B cell (primary cell): Measurements from ENCODE around the gene ZNF592. TPM values are rescaled to one million over a fixed set of nuclear protein-coding genes. Genes with fewer than 3 reads are reported as not detected.

Source experiments
- ATAC-seq: fragments of 200-7000 bp; cut with Tn5 transposase; one replicate; pipeline ENCODE4 v1.10.0; 2021; ENCODE audit warnings: low read depth, mild to moderate bottlenecking, moderate number of reproducible peaks, moderate library complexity
- CTCF ChIA-PET: fragments of 350-600 bp; sonication (Branson Sonifier 250); formaldehyde crosslinking; loops from one replicate; lab custom pipeline; 2021; ENCODE audit warnings: antibody characterized with exemption, inconsistent platforms; lab: Charles Lee
- POLR2A ChIA-PET: fragments of 350-600 bp; sonication (Branson Sonifier 250); formaldehyde crosslinking; loops from one replicate; lab custom pipeline; 2021; ENCODE audit warnings: antibody characterized with exemption; lab: Charles Lee
- DNase-seq: peaks from one replicate; pipeline ENCODE4 v3.0.0; 2013
- H2AFZ ChIP-seq: 2 replicates; pipeline ENCODE4 v1.6.1; 2012; ENCODE audit warnings: mild to moderate bottlenecking, low read depth, low read length; ENCODE audit not compliant: insufficient read depth, poor library complexity, severe bottlenecking
- H3K27ac ChIP-seq, 2 donors: 1 replicate in 1 of 2; 2 replicates in 1 of 2; pipeline ENCODE4 v1.5.1; 2012 to 2013; ENCODE audit warnings: low read length in 2 of 2, mild to moderate bottlenecking in 2 of 2, moderate library complexity in 1 of 2
- H3K27me3 ChIP-seq, 4 experiments: fragments of 200-600 bp in 1 of 4; sonication (generic) in 1 of 4; replicated peaks in 1 of 4; 1 replicate in 2 of 4; 2 replicates in 2 of 4; pipeline versions ENCODE4 v1.6.1 to v1.7.0; 2013 to 2016; ENCODE audit warnings: low read length in 3 of 4, mild to moderate bottlenecking in 2 of 4, mixed read lengths in 1 of 4, moderate library complexity in 1 of 4; ENCODE audit not compliant: insufficient read depth in 4 of 4, control insufficient read depth in 3 of 4; ENCODE audit errors: control extremely low read depth in 1 of 4
- H3K36me3 ChIP-seq, 2 experiments: replicated peaks in 1 of 2; 1 replicate in 1 of 2; 2 replicates in 1 of 2; pipeline versions ENCODE4 v1.6.1 to v1.7.1; 2013; ENCODE audit warnings: low read length in 1 of 2; ENCODE audit not compliant: insufficient read depth in 2 of 2, control insufficient read depth in 1 of 2; ENCODE audit errors: control extremely low read depth in 1 of 2, extremely low read depth in 1 of 2
- H3K4me1 ChIP-seq, 2 donors: fragments of 200-600 bp in 1 of 2; sonication (generic) in 1 of 2; 1 replicate in 1 of 2; 2 replicates in 1 of 2; pipeline versions ENCODE4 v1.5.1 to v1.6.1; 2013 to 2017; ENCODE audit warnings: low read length in 2 of 2; ENCODE audit not compliant: control insufficient read depth in 2 of 2, insufficient read depth in 2 of 2
- H3K4me2 ChIP-seq: replicated peaks from 2 replicates; pipeline ENCODE3; 2012; ENCODE audit warnings: mild to moderate bottlenecking, low read depth, low read length; ENCODE audit not compliant: poor library complexity, severe bottlenecking
- H3K4me3 ChIP-seq, 5 experiments: fragments of 200-600 bp in 1 of 5; sonication (generic) in 1 of 5; 1 replicate in 3 of 5; 2 replicates in 2 of 5; pipeline versions ENCODE4 v1.5.1 to v1.7.0; 2011 to 2016; ENCODE audit warnings: low read length in 4 of 5, mild to moderate bottlenecking in 4 of 5, low read depth in 2 of 5, control low read depth in 1 of 5, moderate library complexity in 1 of 5; ENCODE audit not compliant: insufficient read depth in 1 of 5; ENCODE audit errors: control extremely low read depth in 1 of 5, extremely low read depth in 1 of 5
- H3K79me2 ChIP-seq: fragments of 200-600 bp; sonication (generic); one replicate; pipeline ENCODE4 v1.6.0; 2016; ENCODE audit warnings: low read length; ENCODE audit not compliant: control insufficient read depth, insufficient read depth
- H3K9ac ChIP-seq: fragments of 200-600 bp; sonication (generic); 2 replicates; pipeline ENCODE4 v1.6.1; 2017; ENCODE audit warnings: mild to moderate bottlenecking, low read length, moderate library complexity
- H3K9me3 ChIP-seq, 3 donors: one replicate each; pipeline versions ENCODE4 v1.6.1 to v1.7.1; 2013; ENCODE audit warnings: low read length in 2 of 3; ENCODE audit not compliant: control insufficient read depth in 2 of 3, insufficient read depth in 1 of 3; ENCODE audit errors: control extremely low read depth in 1 of 3
- H4K20me1 ChIP-seq: 2 replicates; pipeline ENCODE4 v1.6.0; 2012; ENCODE audit warnings: mild to moderate bottlenecking, low read length; ENCODE audit not compliant: insufficient read depth, control insufficient read depth, poor library complexity, severe bottlenecking
- H3K27ac Mint-ChIP-seq: one replicate; pipeline ENCODE4 v1.8.0; 2021; ENCODE audit warnings: mixed read lengths
- H3K27me3 Mint-ChIP-seq: one replicate; pipeline ENCODE4 v1.8.0; 2021; ENCODE audit warnings: mixed read lengths
- H3K4me1 Mint-ChIP-seq: one replicate; pipeline ENCODE4 v1.8.0; 2021; ENCODE audit warnings: mixed read lengths
- H3K4me3 Mint-ChIP-seq: one replicate; pipeline ENCODE4 v1.8.0; 2021; ENCODE audit warnings: mixed read lengths
- H3K9me3 Mint-ChIP-seq: one replicate; pipeline ENCODE4 v1.8.0; 2022; ENCODE audit warnings: mixed read lengths; ENCODE audit not compliant: insufficient read depth
- CTCF ChIP-seq: fragments of 200-600 bp; IDR thresholded peaks from one replicate; pipeline ENCODE4 v1.8.0; 2022; ENCODE audit warnings: antibody characterized with exemption, mild to moderate bottlenecking
- EZH2 ChIP-seq: IDR thresholded peaks from 2 replicates; pipeline ENCODE4 v1.6.1; 2012; ENCODE audit warnings: borderline replicate concordance, low read depth, mild to moderate bottlenecking, moderate library complexity, low read length; ENCODE audit not compliant: insufficient read depth, poor library complexity, severe bottlenecking
- WGBS: methylation state at CpG from one replicate; pipeline ENCODE4 v1.1.5; 2013; ENCODE audit warnings: missing lambda C conversion rate; ENCODE audit not compliant: insufficient coverage; 5-methylcytosine and 5-hydroxymethylcytosine counted together
- intact Hi-C: fragments of 100-400 bp; cut with micrococcal nuclease; formaldehyde crosslinking; loops from one replicate; pipeline ENCODE4 v1.10.0; 2022
- polyA plus RNA-seq: library from polyadenylated mRNA; depleted of rRNA; stranded (reverse); fragments of >200 nt; gene quantifications from 2 replicates; pipeline ENCODE4 v1.2.3, GENCODE V29; 2012
- total RNA-seq, 2 donors: library from RNA; stranded (reverse); fragments of 120-200 nt in 1 of 2; gene quantifications; 1 replicate in 1 of 2; 2 replicates in 1 of 2; pipeline versions ENCODE4 v1.2.3 to v1.2.4, GENCODE V29; 2013 to 2022

ZNF592 gene
- total and polyA plus RNA-seq, 2 donors (not counting 1 experiment from before 2014, with no cell fraction given): 35.8 to 64.4 TPM

- Mint-ChIP-seq H3K4me1 (no peaks in the 10 kb centered on the region), H3K4me3 (no peak overlapping the region)
- POLR2A ChIA-PET: no interaction called here
Observed at GRCh38 chr15:84832448-84833040, 84.2 kb downstream of the ZNF592 start.

More at GRCh38 chr15:84832448-84833040, 84.2 kb downstream of the ZNF592 start:
- no peak for TF ChIP-seq EZH2
- TF ChIP-seq CTCF: no peak
- H3K27ac ChIP-seq: no peak overlapping the region
- intact Hi-C loops: no loop called here
- no peaks in the 10 kb centered on the region for H3K27me3 ChIP-seq
- H3K9ac ChIP-seq: no peak overlapping the region
- H2AFZ ChIP-seq: no peak overlapping the region
- no peaks in the 10 kb centered on the region for H3K79me2 ChIP-seq
- Mint-ChIP-seq H3K27me3 (peaks cover 23% of the 10 kb centered on the region), H3K9me3 (no peaks in the 10 kb centered on the region), H3K27ac (no peak overlapping the region)
- H3K4me1 ChIP-seq: no peaks in the 10 kb centered on the region
- H3K4me2 ChIP-seq: no peak overlapping the region
- ATAC-seq: no peak
- WGBS: 85% methylated on average over 2 of the region's 2 CpGs
- DNase-seq: no peak
- no peak overlapping the region for H3K4me3 ChIP-seq
- no peaks in the 10 kb centered on the region for H3K9me3 ChIP-seq
- H3K36me3 ChIP-seq: no peaks in the 10 kb centered on the region
- CTCF ChIA-PET: no interaction called here
- H4K20me1 ChIP-seq: no peaks in the 10 kb centered on the region
